GF-D8 (cell line): Measurements from ENCODE around the gene TEX9.
"Not testable (repeated sequence)": the region's sequence is repeated elsewhere in the genome, so short reads cannot be mapped to it uniquely, and the experiment has no call there.

Experiments used
- DNase-seq: peaks from one replicate; lab custom pipeline; 2025; lab: John Stamatoyannopoulos, UW

TEX9 gene

GRCh38 chr15:56366211-56366610 lies 985 bp downstream of the TEX9 start:
- no peak for DNase-seq

DNA sequence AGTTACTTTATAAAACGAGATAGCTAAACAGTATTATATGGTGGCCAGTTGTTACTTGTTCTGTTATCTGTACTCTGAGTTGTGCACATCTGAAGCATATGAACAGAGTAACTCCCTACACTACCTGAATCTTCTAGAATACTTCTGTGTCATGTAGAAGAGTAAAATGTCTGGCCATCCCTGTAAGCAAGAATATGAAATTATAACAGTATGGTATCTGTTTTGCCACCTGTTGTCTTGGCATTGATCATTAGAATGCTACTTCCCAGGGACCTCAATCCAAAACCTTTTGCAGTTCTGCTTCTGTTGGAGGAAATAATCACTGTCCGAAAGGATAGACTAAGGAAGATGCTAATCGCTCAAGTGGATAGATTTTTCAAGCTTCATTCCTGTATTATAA lies 1.9 kb downstream of the TEX9 start:
- no peak for DNase-seq

DNA sequence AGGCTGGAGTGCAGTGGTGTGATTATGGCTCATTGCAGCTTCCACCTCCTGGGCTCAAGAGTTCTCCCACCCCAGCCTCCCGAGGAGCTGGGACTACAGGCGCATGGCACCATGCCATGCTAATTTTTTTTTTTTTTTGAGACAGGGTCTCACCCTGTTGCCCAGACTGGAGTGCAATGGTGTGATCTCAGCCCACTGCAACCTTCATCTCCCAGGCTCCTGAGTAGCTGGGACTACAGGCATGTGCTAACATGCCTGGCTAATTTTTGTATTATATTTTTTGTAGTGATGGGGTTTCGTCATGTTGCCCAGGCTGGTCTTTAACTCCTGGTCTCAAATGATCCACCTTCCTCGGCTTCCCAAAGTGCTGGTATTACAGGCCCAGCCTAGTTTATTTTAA lies 4.0 kb downstream of the TEX9 start:
- no peak for DNase-seq

DNA sequence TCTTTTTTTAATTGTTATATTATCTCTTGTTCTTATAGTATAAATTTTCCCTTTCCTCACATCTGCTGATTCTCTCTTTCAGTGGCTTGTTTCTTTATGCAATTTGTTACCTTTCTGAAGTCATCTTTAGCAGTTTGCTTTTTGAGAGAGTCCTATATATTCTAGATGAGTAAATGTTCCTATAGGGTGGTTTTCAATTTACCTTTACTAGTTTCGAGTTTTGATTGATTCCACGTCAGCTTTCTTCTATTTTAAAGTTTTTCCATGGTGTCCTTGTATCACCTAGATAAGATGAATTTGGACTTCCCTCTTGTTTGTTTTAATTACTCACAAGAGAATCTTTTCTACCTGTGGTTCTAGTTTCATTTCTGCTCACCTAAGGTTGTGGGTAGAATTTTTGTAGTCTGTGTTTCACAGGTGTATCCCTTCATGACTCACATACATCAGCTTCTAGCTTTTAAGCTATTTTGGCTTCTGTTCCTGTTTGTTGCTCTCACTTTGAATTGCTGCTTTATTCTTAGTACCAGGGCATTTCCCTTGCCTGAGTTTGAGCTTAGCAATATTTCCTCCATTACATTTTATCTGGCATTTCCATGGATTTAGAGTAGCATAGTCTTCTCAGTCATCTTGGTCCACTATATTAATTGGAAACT lies 6.4 kb downstream of the TEX9 start:
- DNase-seq = no peak

DNA sequence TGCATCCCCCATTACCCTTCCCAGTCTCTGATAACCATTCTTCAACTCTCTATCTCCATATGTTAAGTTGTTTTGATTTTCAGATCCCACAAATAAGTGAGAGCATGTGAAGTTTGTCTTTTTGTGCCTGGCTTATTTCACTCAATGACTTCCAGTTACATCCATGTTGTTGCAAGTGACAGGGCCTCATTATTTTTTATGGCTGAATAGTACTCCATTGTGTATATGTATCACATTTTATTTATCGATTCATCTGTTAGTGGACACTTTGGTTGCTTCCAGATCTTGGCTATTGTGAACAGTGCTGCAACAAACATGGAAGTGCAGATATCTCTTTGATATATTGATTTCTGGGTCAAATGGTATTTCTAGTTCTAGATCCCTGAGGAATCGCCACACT lies 9.5 kb downstream of the TEX9 start:
- DNase-seq = not testable (repeated sequence)

- DNase-seq = not testable (repeated sequence)
These were observed 12.6 kb downstream of the TEX9 start for GRCh38 chr15:56377822-56378221.

GRCh38 chr15:56383010-56383409 lies 17.8 kb downstream of the TEX9 start:
- no peak for DNase-seq

GRCh38 chr15:56385908-56386307 lies 20.7 kb downstream of the TEX9 start:
- no peak for DNase-seq

GRCh38 chr15:56390739-56391267 lies 25.6 kb downstream of the TEX9 start:
- no peak for DNase-seq

DNA sequence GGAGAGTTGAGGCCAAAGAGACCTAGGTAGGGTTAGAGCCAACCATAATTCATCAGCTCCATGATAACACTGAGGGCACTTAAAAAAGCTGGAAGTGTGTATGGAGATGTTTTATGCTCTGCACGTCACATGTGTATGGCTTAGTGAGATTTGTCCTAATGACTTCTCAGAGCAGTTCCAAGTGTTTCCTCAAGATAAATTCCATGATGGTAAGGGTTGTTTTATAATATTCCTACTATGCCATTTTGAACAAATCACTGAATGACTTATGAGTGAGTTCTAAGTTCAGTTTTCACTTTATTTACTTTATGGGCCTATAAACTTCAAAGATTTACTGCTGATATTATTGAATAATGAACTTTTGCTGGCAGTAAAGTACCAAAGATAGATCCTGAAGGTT lies 28.1 kb downstream of the TEX9 start:
- no peak for DNase-seq

GRCh38 chr15:56394909-56395308 lies 29.7 kb downstream of the TEX9 start:
- DNase-seq = no peak

DNA sequence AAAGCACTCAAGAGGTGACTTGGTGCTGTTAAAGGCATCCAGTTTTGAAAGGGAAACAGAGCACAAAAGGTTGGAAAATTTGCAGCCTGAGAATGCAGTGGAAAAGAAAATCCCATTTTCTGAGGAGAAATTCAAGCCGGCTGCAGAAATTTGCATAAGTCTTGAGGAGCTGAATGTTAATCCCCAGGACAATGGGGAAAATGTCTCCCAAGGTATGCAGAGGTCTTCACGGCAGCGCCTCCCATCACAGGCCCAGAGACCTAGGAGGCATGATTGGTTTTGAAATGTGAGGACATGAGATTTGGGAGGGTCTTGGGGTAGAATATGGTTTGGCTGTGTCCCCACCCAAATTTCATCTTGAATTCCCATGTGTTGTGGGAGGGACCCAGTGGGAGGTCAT lies 32.1 kb downstream of the TEX9 start:
- not testable (repeated sequence) for DNase-seq

GRCh38 chr15:56399209-56399608 lies 34.0 kb downstream of the TEX9 start:
- not testable (repeated sequence) for DNase-seq

DNA sequence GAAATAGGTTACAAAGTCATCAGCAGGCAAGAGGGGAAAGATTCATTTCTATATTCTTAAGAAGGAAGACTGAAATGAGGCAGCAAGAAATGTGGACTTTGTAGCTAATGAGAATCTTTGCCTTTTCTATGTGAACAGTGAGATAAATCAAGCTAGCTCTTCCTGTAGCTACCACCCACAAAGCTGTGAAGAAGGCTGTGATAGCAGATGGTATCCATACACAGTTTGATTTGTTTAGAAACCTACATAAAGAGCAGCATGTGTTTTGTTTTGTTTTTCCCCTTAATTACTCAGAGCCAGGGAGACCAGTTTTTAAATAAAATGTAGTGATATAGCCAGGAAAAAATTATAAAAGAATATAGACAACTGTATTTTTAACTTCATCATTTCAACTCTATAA lies 45.5 kb downstream of the TEX9 start:
- no peak for DNase-seq

DNA sequence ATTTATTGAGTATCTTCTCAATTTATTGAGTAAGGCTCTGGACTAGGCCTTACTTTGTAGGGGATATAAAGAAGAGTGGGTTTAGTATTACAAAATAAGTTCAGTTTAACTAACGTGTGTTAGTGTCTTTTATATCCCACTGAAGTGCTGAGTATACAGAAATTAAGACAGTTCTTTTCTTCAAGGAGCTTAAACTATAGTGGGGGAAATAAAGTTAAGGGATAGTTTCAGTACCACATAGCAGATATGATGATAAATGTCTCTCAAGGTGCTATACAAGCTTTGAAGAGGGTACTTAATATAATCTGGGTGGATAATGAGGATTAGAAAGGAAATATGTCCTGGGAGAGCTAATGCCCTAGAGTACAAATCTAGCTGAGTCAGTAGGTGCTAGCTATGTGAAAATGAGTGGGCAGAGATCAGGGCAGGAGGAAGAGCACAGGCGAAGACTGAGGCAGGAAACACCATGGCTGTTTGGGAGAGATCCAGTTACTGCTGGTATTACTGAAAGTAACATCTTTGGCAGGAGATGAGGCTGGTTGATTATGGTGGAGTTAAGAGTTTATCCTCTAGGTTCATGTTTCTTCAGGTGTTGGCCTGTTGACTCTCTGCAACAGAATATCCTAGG lies 46.0 kb downstream of the TEX9 start:
- DNase-seq = no peak

DNA sequence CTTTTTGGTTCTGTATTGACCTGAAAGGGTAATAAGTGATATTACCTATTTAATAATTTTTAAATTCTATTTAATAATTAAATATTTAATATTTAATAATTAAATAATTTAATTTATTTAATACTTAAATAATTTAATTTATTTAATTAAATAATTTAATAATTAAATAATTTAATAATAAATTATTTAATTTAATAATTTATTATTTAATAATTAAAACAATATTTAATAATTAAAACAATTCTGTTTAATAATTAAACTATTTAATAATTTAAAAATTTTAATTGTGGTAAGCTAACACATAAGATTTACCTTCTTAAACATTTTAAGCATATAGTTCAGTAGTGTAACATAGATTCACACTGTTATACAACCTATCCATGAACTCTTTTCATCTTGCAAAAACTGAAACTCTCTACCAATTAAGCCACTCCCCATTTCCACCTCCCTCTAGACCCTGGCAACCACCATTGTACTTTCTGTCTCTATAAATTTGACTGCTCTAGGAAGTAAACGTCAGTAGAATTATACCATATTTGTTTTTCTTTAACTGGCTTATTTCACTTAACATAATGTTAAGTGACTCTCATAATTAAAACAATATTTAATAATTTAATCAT lies 48.0 kb downstream of the TEX9 start:
- DNase-seq = not testable (repeated sequence)

DNA sequence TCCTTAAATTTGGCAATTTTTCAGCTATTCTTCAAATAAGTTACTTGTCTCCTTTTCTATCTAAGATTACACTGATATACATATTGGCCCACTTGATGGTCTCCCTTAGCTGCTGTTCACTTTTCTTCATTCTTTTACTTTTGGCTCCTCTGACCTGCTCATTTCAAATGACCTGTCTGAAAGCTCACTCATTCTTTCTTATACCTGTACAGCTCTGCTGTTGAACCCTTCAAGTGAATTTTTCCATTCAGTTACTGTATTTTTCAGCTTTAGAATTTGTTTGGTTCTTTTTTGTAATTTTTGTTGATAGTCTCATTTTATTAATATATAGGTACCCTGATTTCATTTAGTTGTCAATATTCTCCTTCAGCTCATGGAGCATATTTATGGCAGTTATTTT lies 60.0 kb downstream of the TEX9 start:
- DNase-seq = no peak

GRCh38 chr15:56425976-56426375 lies 60.8 kb downstream of the TEX9 start:
- DNase-seq = no peak

DNA sequence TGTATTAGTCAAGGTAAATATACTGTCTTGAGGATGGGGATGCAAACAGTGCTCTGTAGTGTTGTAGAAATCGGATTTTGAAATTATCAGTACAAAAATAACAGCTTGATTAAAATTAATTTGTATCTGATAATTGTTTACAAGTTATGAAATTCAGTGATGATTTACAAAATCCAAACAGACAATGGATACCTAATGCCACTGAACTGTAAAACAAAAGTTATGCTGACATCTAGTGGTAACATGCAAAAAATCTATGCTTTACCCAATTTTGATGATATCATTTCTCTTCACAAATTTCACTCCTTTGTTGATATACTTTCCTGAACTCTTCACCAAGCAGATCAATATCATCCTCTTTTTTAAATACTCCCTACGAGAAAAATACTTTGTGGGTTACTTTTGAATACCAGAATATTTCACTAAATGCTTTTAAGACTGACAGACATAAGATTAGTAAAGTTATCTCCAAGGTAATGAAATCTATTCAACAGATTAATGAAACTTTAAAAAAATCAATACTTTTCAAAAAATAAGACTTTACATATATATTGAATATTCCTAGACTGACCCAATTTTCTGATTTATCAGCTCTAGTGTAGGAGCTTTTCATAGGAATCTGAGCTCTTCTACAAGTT lies 63.7 kb downstream of the TEX9 start:
- peak; percentile 0 for DNase-seq

GRCh38 chr15:56432304-56432703 lies 67.1 kb downstream of the TEX9 start:
- DNase-seq = no peak

DNA sequence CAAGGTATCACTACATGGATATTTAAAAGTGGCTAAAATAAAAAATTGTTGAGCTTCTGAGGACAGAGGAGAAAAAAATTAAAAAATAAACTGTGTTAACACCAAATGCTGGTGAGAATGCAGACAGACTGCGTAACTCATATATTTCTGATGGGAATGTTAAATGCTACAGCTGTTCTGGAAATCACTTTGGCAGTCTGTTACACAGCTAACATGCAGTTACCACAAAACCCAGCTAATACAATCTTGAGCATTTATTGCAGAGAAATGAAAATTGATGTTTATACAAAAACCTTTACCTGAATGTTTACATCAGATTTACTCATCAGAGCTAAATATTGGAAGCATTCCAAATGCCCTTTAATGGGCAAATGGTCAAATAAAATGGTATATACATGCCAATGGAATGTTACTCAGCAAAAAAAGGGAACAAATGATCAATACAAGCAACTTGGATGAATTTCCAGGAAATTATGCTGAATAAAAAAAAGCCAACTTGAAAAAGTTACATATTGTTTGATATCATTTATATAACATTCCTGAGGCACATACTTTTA lies 75.1 kb downstream of the TEX9 start:
- DNase-seq = no peak

DNA sequence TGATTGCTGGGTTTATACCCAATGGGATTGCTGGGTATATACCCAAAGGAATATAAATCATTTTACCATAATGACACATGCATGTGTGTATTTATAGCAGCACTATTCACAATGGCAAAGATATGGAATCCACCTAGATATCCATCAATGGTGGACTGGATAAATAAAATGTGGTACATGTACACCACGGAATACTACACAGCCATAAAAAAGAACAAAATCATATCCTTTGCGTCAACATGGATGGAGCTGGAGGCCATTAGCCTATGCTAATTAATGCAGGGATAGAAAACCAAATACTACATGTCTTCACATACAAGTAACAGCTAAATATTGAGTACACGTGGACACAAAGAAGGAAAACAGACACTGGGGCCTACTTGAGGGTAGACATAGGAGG lies 77.1 kb downstream of the TEX9 start:
- no peak for DNase-seq

- no peak for DNase-seq
These were observed 80.5 kb downstream of the TEX9 start for GRCh38 chr15:56445746-56446145.
